ENCODE data around the gene TDO2.

- TF ChIP-seq POLR2A (IDR thresholded peaks at IDR 0.05; ENCODE audit: low read length) (no peak), GATA1 (IDR thresholded peaks at IDR 0.05; ENCODE audit: low read depth, low read length) (no peak)
Measured at GRCh38 chr4:155964016-155964891, 60.8 kb downstream of the TDO2 start.

Measured in erythroblast (primary cell).